Activated T-cell treated with anti-CD3 and anti-CD28 coated beads for 48 hours (primary cell): ENCODE data around the gene GGTLC1.

ENCODE experiments used
- DNase-seq: peaks from one replicate; pipeline ENCODE4 v3.0.0-alpha.2; 2020; ENCODE audit warnings: low read depth

GGTLC1 gene

DNA sequence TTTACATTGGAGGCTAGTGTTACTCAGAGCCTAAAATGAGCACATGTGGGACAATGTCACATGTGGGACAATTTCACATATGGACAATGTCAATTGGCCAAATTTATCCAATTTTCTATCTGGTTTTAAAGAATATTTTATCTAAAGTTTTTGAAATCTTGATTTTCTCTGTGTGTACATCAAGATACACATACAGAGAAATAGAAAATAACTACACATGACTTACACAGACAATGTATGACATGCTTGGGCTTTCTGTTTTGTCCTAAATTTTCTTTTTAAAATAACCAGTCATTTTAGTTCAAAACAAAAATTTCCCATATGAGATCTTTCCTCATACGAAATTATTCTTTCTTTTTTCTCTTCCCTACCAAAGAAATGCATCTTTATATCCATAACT lies 24.6 kb downstream of the GGTLC1 start:
- no peak for DNase-seq

DNA sequence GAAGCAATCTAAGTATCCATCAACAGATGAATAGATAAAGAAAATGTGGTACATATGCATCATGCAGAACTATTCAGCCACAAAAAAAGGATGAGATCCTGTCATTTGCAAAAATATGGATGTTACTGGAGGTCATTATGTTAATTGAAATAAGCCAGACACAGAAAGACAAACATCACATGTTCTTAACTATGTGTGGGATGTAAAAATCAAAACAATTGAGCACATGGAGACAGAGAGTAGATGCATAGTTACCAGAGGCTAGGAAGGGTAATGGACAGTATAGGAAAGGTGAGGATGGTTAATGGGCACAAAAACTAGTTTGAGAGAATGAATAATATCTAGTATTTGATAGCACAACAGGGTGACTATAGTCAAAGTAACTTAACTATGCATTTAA lies 26.3 kb downstream of the GGTLC1 start:
- DNase-seq = no peak

DNA sequence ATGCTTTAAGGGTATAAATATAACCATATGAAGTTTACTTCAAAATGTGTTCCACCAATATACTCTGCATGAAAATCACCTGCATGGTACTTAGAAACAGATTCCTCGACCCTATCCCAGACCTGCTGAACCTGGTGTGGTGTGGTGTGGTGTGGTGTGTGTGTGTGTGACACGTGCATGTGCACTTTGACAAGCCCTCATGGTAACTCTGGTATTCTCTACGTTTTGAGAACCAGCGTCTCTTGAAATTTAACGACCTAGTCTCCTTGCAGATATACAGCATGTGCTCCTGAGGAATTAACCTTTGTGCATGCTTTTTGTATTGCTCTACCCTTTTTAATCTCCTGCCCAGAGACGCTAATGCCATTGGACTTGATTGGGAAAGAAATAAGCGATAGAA lies 29.5 kb downstream of the GGTLC1 start:
- no peak for DNase-seq

DNA sequence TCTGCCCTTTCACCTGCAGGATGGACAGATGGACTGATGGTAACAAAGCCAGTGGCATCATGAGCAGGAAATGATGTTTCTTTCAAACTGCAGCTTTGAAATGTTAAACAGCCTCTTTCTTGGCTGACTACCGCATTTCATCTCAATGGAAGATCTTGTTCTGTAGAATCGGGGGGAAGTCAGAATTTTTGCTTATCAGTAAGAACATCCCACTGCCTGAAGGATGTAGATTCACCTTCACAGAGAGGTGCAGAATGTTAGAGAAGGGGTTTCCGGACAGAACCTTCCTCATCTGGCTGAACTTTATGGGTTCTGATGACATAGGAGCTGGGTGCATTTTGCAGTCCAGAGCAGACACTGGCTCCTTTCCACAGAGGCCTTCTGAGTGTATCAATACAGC lies 32.7 kb downstream of the GGTLC1 start:
- DNase-seq = no peak

DNA sequence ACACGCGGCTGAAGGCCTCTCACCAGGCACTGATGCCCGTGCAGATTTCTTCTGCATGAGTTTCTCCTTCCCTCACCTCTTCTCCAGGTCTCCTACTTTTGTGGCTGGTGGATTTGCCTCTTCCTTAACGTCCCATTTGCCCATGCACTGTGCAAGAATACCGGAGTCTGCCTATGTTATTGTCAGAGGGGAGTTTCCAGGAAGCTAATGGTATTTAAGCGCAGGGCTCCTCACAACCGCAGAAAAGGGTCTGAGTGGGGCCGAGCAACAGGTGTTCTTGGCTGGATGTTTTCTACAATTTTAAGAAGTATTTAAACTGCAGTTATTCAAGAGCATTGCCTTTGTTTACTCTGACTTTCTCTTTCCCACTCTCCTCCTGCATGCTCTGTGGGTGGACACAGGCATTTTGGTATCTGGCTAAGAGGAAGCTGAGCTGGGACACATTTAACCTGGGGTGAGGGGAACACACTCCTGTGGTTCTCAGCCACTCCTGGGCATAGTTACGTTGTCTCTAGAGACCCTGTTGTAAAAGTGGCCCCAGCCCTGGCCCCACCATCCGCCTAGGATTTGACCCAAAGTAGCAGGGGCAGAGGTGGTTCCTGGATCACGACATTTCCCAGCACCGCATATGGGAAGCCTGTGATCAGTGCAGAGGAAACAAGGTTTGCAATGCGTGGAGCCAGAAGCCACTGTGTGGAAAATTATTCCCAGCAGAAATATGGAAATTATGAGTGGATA lies 34.4 kb downstream of the GGTLC1 start:
- no peak for DNase-seq

DNA sequence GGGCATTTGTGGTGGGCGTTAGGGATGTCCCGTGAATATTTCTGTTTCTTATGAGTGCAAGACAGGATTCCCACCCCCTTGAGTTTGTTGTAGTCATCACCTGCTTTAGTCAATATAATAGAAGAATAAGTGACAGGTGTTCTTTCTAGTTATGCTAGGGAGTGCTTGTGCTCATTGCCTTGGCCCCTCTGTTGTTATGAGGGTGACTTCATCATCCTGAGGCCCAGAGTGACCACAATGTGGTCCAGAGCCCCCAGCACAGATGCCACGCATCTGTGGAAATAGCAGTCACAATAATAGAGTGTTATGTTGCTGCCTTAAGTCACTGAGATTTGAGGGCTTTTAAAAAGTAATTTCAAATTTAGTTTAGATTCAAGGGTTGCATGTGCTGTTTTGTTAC lies 42.4 kb downstream of the GGTLC1 start:
- no peak for DNase-seq

DNA sequence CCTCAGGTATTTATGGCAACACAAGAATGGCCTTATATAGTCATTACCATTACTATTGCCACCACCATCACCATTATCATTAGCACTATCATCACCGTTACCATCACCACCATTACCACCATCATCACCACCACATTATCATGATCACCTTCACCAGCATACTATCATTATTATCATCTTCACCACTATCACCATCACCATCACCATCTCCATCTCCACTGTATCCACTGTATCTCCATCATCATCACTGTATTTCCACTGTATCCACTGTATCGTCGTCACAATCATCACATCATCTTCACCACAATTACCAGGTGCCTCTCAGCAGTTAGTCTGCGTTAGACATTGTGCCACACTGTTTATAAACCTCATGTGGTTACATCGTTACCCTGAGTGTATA lies 45.3 kb downstream of the GGTLC1 start:
- DNase-seq = no peak

DNA sequence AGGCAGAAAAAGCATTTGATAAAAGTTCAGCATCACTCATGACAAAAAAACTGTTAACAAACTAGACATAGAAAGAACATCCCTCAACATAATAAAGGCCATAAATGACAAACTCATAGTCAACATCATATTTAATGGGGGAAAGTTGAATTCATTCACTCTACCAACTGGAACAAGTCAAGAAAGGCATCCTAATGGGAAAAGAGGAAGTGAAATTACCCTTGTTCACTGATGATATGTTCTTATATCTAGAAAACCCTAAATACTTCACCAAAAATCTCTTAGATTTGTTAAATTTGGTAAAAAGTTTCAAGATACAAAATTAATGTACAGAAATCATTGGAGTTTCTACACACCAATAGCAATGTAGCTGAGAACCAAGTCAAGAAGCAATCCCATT lies 48.9 kb downstream of the GGTLC1 start:
- DNase-seq = no peak

DNA sequence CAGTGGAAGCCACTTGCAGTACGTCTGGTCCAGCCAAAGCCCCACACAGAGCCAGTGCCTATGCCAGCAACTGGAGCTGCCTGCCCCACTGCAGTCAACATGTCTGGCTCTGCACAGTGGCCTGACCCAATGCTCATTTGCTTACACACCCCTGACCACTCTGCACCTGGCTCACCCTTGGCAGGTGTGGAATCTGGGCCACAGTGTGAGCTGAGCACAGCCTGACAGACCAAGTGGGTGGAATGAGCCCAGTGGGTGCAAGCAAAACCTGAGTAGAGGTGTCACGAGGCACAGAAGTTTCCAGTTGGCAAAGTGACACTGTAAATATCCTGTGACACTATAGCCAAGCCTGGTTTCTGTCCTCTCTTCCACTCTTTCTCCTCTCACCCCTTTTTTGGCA lies 49.5 kb downstream of the GGTLC1 start:
- no peak for DNase-seq

DNA sequence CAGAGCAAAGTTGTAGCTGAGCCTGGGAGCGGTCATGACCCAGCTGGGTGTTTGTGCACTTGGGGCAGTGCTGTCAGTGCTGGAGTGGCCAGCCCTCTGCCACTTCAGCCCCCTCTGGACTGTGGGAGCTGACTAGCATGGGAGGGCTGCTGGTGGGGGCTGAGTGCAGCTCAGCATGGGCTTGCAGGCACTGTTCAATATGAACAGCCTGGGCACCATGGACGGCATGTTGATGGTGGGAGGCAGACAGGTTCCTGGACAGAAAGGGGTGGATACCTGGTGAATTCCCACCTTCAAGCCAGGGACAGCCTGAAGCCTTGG lies 50.5 kb downstream of the GGTLC1 start:
- no peak for DNase-seq

DNA sequence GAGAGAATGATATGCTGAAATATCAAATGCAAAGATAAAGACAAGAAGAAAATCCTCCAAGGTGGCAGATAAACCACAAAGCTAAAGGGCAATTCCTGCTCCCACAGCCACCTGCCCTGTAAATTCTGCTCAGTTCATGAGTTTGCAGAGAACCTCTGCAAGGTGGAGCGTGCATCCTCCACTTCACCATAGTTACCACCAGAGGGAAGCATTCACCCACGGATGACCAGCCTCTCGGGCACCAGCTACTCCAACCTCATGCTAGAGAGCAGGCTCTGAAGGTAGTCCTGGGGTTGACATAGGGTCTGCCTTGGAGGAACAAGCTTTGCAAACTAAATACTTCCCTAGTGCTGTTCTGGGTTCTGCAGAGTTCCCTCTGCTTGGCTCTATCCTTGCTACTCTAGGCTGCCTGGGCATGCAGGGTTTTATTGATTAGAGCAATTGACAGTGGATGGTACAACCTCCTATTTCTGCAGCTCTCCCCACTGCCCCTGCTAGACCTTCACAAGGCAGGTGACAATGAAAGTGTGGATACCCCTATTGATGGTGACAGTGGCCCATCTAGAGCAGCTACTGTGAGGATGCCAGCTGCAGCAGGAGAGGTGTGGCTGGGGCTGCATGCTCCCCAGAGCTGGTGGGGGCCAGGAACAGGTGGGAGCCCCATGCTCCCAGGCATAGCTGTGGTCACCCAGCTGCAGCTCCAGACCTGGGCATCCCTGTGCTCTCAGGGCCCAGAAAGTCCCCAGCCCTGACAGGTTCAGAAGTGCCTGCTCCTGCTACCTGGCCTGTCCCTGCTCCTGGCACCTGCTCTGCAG lies 51.1 kb downstream of the GGTLC1 start:
- DNase-seq = peak; percentile 41
